Activated T-helper 1 cell treated with anti-CD3 and anti-CD28 coated beads, Interleukin-2, amount 50 U/mL, for 16 hours (primary cell): ENCODE results near the gene CYP2F1.

Experiments used
- DNase-seq, 2 donors: peaks; one replicate each; pipeline ENCODE4 v3.0.0-alpha.2; 2020; ENCODE audit warnings: low read depth in 1 of 2, low spot score in 1 of 2

The CYP2F1 gene

GRCh38 chr19:41175801-41176777 lies 61.9 kb downstream of the CYP2F1 start:
- no peak for DNase-seq
